Fibroblast of lung (primary cell): Measurements from ENCODE around the gene CYSTM1. TPM values are rescaled to one million over a fixed set of nuclear protein-coding genes. Genes with fewer than 3 reads are reported as not detected.

Source experiments
- DNase-seq, 2 donors: peaks; one replicate each; pipeline versions ENCODE4 v3.0.0 to v3.0.0-alpha.2; 2010; ENCODE audit warnings: low read depth in 2 of 2
- H2AFZ ChIP-seq: 2 replicates; pipeline ENCODE4 v1.5.1; 2012; ENCODE audit warnings: low read length, control low read depth, inconsistent platforms
- H3K27ac ChIP-seq: 2 replicates; pipeline ENCODE4 v1.5.1; 2011; ENCODE audit warnings: low read length, control low read depth; ENCODE audit not compliant: insufficient read depth
- H3K27me3 ChIP-seq: 2 replicates; pipeline ENCODE4 v1.5.1; 2011; ENCODE audit warnings: mild to moderate bottlenecking, low read length; ENCODE audit not compliant: control insufficient read depth, insufficient read depth
- H3K36me3 ChIP-seq: 2 replicates; pipeline ENCODE4 v1.5.1; 2011; ENCODE audit warnings: low read length; ENCODE audit not compliant: control insufficient read depth, insufficient read depth
- H3K4me1 ChIP-seq: 2 replicates; pipeline ENCODE4 v1.5.1; 2011; ENCODE audit warnings: low read length; ENCODE audit not compliant: control insufficient read depth, insufficient read depth; ENCODE audit errors: extremely low read depth
- H3K4me2 ChIP-seq: 2 replicates; pipeline ENCODE4 v1.5.1; 2011; ENCODE audit warnings: low read length, control low read depth; ENCODE audit not compliant: insufficient read depth; ENCODE audit errors: extremely low read depth
- H3K4me3 ChIP-seq, 4 experiments: fragments of 200-600 bp in 1 of 4; sonication (generic) in 1 of 4; replicated peaks in 1 of 4; 2 replicates each; pipeline ENCODE4 v1.5.1; 2011 to 2016; ENCODE audit warnings: low read length in 4 of 4, low read depth in 3 of 4, mild to moderate bottlenecking in 3 of 4, control low read depth in 2 of 4, inconsistent platforms in 1 of 4, mixed read lengths in 1 of 4; ENCODE audit not compliant: insufficient read depth in 1 of 4; ENCODE audit errors: control extremely low read depth in 1 of 4
- H3K79me2 ChIP-seq: 2 replicates; pipeline ENCODE4 v1.5.1; 2012; ENCODE audit warnings: mild to moderate bottlenecking, low read length, inconsistent platforms; ENCODE audit not compliant: control insufficient read depth, insufficient read depth
- H3K9ac ChIP-seq: 2 replicates; pipeline ENCODE4 v1.5.1; 2011; ENCODE audit warnings: mild to moderate bottlenecking, low read length, control low read depth; ENCODE audit not compliant: insufficient read depth
- H3K9me3 ChIP-seq: 2 replicates; pipeline ENCODE4 v1.5.1; 2012; ENCODE audit warnings: low read depth, low read length; ENCODE audit not compliant: control insufficient read depth, insufficient read depth
- H4K20me1 ChIP-seq: 2 replicates; pipeline ENCODE4 v1.5.1; 2011; ENCODE audit warnings: low read length; ENCODE audit not compliant: control insufficient read depth, insufficient read depth; ENCODE audit errors: extremely low read depth
- EZH2 ChIP-seq: IDR thresholded peaks from 2 replicates; pipeline ENCODE4 v1.5.1; 2012; ENCODE audit warnings: low read length, control low read depth, mild to moderate bottlenecking; ENCODE audit errors: missing control alignments
- polyA plus RNA-seq, 2 donors: library from polyadenylated mRNA; depleted of rRNA in 1 of 2; stranded (reverse) in 1 of 2; unstranded in 1 of 2; fragments of >200 nt; gene quantifications; 2 replicates each; pipeline ENCODE4 v1.2.1, GENCODE V29; 2011 to 2012; ENCODE audit warnings: missing spikeins in 1 of 2
- total RNA-seq: library from RNA; depleted of rRNA; stranded (reverse); fragments of >200 nt; gene quantifications from 2 replicates; pipeline ENCODE4 v1.2.1, GENCODE V29; 2014
- TF ChIP-seq, protein P1 (sequence below), 2 donors: IDR thresholded peaks in 1 of 2; conservative IDR thresholded peaks in 1 of 2; 1 replicate in 1 of 2; 2 replicates in 1 of 2; pipeline ENCODE4 v1.5.1; 2011 to 2012; ENCODE audit warnings: low read length in 2 of 2, control low read depth in 1 of 2, inconsistent platforms in 1 of 2, low read depth in 1 of 2, mild to moderate bottlenecking in 1 of 2

CYSTM1 gene
- total and polyA plus RNA-seq, 2 donors (not counting 1 experiment from before 2014, with no cell fraction given), result 24.3 to 35.8 TPM

DNA sequence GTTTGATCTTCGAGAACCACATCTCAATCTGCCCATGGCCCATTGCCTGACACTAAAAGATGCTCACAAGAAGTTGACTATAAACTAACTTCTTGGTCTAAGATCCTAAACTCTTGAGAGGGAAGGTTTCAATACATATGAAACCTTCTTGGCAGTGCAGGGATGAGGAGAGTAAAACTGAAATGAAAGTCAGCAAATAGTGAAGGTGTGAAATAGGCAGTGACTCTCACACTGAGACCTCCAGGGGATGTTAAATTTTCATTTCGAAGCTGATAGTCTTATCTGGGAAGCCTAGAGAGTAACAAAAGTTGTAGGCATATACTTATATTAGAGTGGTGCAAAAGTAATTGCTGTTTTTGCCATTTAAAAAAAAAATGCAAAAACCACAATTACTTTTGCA lies 974 bp upstream of the CYSTM1 start:
- no peak overlapping the region for H2AFZ ChIP-seq
- H3K4me3 ChIP-seq, result no peak overlapping the region
- H3K4me1 ChIP-seq, result peaks cover 3% of the 10 kb centered on the region
- H3K36me3 ChIP-seq, result no peaks in the 10 kb centered on the region
- no peak for DNase-seq
- H4K20me1 ChIP-seq, result no peaks in the 10 kb centered on the region
- H3K9ac ChIP-seq, result no peak overlapping the region
- H3K9me3 ChIP-seq, result no peaks in the 10 kb centered on the region
- no peaks in the 10 kb centered on the region for H3K27me3 ChIP-seq
- H3K27ac ChIP-seq, result no peak overlapping the region
- TF ChIP-seq, protein P1, sequence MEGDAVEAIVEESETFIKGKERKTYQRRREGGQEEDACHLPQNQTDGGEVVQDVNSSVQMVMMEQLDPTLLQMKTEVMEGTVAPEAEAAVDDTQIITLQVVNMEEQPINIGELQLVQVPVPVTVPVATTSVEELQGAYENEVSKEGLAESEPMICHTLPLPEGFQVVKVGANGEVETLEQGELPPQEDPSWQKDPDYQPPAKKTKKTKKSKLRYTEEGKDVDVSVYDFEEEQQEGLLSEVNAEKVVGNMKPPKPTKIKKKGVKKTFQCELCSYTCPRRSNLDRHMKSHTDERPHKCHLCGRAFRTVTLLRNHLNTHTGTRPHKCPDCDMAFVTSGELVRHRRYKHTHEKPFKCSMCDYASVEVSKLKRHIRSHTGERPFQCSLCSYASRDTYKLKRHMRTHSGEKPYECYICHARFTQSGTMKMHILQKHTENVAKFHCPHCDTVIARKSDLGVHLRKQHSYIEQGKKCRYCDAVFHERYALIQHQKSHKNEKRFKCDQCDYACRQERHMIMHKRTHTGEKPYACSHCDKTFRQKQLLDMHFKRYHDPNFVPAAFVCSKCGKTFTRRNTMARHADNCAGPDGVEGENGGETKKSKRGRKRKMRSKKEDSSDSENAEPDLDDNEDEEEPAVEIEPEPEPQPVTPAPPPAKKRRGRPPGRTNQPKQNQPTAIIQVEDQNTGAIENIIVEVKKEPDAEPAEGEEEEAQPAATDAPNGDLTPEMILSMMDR (conservative IDR thresholded peaks at IDR 0.05 in 1 of 2, IDR thresholded peaks at IDR 0.05 in 1 of 2; ENCODE audit: low read depth in 1 of 2, low read length in 2 of 2), result no peak
- TF ChIP-seq EZH2, result no peak
- peaks cover 4% of the 10 kb centered on the region for H3K79me2 ChIP-seq
- H3K4me2 ChIP-seq, result no peak overlapping the region

DNA sequence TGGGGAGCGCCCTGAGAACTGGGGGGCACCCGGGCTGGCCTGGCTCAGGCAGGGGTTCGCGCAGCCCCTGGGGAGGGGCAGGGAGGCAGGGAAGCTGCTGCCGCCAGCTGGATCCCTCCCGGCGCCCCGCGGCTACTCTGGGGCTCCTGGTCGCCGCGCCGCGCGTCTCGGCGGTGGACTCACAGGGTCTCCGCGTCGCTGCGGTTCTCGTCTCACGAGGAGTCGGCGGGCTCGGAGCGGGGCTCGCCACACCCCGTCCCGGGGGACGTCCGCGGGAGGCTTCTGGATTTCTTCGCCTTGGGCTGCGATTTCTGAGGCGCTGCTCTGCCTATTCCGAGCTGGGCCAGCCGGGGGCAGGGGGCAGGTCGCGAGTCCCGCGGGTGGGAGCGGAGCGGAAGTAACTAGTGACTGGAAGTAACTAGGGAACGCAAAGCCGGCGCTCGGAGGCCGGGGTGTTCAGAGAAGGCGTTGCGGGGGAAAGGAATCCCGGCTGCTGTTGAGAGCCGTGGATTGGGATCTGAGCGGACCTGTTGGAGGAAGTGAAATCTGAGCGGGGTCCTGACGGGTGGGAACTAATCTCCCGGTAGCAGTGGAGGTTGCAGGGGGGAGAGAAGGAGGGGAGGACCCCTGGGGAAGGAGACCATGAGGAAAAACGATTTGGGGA lies 511 bp downstream of the CYSTM1 start:
- H3K36me3 ChIP-seq, result no peaks in the 10 kb centered on the region
- peak; percentile 56 to 64 for DNase-seq
- no peaks in the 10 kb centered on the region for H4K20me1 ChIP-seq
- peak overlapping the region; percentile 91 for H3K27ac ChIP-seq
- no peaks in the 10 kb centered on the region for H3K9me3 ChIP-seq
- H2AFZ ChIP-seq, result peak overlapping the region; percentile 57
- H3K27me3 ChIP-seq, result no peaks in the 10 kb centered on the region
- peak overlapping the region; percentile 89 for H3K9ac ChIP-seq
- H3K4me1 ChIP-seq, result peaks cover 3% of the 10 kb centered on the region
- TF ChIP-seq EZH2, result no peak
- TF ChIP-seq, protein P1 (conservative IDR thresholded peaks at IDR 0.05 in 1 of 2, IDR thresholded peaks at IDR 0.05 in 1 of 2; ENCODE audit: low read depth in 1 of 2, low read length in 2 of 2), result peak in 1 of 2 donors; percentile 24
- H3K4me2 ChIP-seq, result peak overlapping the region; percentile 89
- peaks cover 4% of the 10 kb centered on the region for H3K79me2 ChIP-seq
- H3K4me3 ChIP-seq, result peak overlapping the region; percentile 69 to 96 (median 86)

DNA sequence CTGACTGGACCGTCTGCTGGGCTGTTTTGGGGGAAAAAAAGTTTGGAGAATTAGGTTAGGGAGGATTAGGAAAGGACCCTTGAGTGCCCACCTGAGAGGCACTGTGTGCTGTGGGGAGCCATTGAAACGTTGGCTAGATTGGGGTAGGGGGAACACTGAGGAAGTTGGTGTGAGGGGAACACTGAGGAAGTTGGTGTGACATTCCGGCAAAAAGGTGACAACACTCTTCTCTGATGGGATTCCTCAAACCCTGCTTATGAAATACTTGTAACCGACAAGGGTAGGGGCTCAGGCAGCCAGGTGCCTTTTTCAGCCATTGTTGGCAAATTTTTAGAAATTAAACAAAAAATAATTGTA lies 1.0 kb downstream of the CYSTM1 start:
- Histone ChIP-seq H4K20me1 (no peaks in the 10 kb centered on the region), H3K27me3 (no peaks in the 10 kb centered on the region), H3K27ac (peak overlapping the region; percentile 91), H3K36me3 (no peaks in the 10 kb centered on the region), H3K4me1 (peaks cover 3% of the 10 kb centered on the region), H3K79me2 (peaks cover 4% of the 10 kb centered on the region), H3K4me2 (peak overlapping the region; percentile 89), H2AFZ (peak overlapping the region; percentile 57), H3K9me3 (no peaks in the 10 kb centered on the region), H3K4me3 (peak overlapping the region; percentile 69 to 96 (median 86)), H3K9ac (peak overlapping the region; percentile 89)
- TF ChIP-seq EZH2, result no peak
- TF ChIP-seq, protein P1 (conservative IDR thresholded peaks at IDR 0.05 in 1 of 2, IDR thresholded peaks at IDR 0.05 in 1 of 2; ENCODE audit: low read depth in 1 of 2, low read length in 2 of 2), result no peak
- DNase-seq, result no peak
